ENCODE data around the gene TCF25. TPM values are rescaled to one million over a fixed set of nuclear protein-coding genes. Genes with fewer than 3 reads are reported as not detected.

The TCF25 gene
- total RNA-seq, 1 experiment from 2014 or later = 345 TPM

DNA sequence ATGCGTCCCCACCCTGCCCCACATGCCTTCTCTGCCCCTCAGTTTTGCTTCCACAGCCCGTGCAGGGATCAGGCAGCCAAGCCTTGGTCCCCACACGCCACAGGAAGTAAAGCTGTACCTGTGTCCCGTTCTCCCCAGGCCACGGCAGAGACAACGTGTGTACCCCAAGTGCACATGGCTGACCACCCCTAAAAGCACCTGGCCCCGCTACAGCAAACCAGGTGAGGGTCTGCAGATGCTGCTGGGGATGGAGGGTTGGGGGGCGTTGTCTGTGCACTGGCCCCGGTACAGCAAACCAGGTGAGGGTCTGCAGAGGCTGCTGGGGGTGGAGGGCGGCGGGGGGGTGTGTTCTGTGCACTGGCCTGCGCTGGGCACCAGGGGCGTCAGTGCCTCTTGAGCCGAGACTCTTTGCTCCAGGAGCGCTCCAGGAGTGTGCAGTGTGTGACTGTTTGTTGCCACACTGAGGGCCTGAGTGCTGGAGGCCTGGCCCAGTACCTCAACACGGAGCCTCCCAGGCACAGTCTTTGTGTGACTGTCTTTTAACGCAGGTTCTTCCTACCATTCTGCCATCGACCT, 18.8 kb downstream of the TCF25 start:
- no peak for DNase-seq (ENCODE audit: low read depth, low spot score)
- Histone ChIP-seq H3K4me1 (ENCODE audit: control insufficient read depth in 1 of 2, insufficient read depth in 2 of 2, low read length in 2 of 2) (no peaks in the 10 kb centered on the region), H2AFZ (ENCODE audit: low read depth, low read length, poor library complexity, severe bottlenecking) (no peak overlapping the region), H3K79me2 (ENCODE audit: insufficient read depth, low read length) (peaks cover 22% of the 10 kb centered on the region; the same call in 1 of the 2 replicates), H3K36me3 (ENCODE audit: control insufficient read depth in 1 of 2, insufficient read depth in 2 of 2, low read length in 2 of 2) (peaks cover 55 to 75% of the 10 kb centered on the region in 2 experiments), H3K4me3 (replicated peaks in 1 of 2; ENCODE audit: low read depth in 1 of 2, low read length in 2 of 2) (no peak overlapping the region), H3K9me3 (ENCODE audit: control insufficient read depth in 1 of 2, insufficient read depth in 1 of 2, low read depth in 1 of 2, low read length in 2 of 2) (no peaks in the 10 kb centered on the region), H3K4me2 (ENCODE audit: low read length) (no peak overlapping the region), H3K9ac (ENCODE audit: low read length) (no peak overlapping the region), H4K20me1 (ENCODE audit: insufficient read depth) (no peaks in the 10 kb centered on the region), H3K9me2 (ENCODE audit: insufficient read depth) (no peaks in the 10 kb centered on the region), H3K27ac (ENCODE audit: low read depth, low read length) (no peak overlapping the region), H3K27me3 (ENCODE audit: insufficient read depth, low read length) (no peaks in the 10 kb centered on the region)
- ChIA-PET RAD21 (ENCODE audit: low non-redundant PET in 1 of 2, low total read pairs in 2 of 2, uncharacterized antibody in 2 of 2, unreplicated experiment in 2 of 2) (no interaction called here), POLR2A (no interaction called here), CTCF (no interaction called here)
- TF ChIP-seq, protein P1, sequence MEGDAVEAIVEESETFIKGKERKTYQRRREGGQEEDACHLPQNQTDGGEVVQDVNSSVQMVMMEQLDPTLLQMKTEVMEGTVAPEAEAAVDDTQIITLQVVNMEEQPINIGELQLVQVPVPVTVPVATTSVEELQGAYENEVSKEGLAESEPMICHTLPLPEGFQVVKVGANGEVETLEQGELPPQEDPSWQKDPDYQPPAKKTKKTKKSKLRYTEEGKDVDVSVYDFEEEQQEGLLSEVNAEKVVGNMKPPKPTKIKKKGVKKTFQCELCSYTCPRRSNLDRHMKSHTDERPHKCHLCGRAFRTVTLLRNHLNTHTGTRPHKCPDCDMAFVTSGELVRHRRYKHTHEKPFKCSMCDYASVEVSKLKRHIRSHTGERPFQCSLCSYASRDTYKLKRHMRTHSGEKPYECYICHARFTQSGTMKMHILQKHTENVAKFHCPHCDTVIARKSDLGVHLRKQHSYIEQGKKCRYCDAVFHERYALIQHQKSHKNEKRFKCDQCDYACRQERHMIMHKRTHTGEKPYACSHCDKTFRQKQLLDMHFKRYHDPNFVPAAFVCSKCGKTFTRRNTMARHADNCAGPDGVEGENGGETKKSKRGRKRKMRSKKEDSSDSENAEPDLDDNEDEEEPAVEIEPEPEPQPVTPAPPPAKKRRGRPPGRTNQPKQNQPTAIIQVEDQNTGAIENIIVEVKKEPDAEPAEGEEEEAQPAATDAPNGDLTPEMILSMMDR (IDR thresholded peaks at IDR 0.05 in 2 of 3, conservative IDR thresholded peaks at IDR 0.05 in 1 of 3; ENCODE audit: borderline replicate concordance in 1 of 3, insufficient read depth in 1 of 3, low read depth in 2 of 3, low read length in 2 of 3) = no peak
- ATAC-seq = peak; percentile 59
- no TSS peak for BruUV-seq (replicated peaks)
- intact Hi-C loops (cut with micrococcal nuclease) = no loop called here

DNA sequence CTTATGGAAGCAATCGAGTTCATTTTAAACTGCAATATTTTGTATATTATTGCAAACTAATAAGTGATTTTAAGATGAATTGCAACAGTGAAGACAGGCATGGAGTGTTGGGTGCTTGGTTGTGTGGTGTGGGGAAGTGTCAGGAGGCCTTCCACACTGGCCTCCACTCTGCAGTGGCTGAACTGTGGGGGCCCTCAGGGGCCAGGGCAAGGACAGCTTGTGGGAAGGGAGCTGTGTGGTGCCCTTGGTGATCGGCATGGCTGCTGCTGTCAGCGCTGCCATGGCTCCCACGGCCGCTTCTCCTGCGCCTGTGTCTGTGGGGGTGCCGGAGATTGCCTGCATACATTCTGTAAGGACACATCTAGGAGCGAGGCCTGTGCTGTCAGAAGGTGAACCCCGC, 19.2 kb downstream of the TCF25 start:
- Histone ChIP-seq H3K9me2 (ENCODE audit: insufficient read depth) (no peaks in the 10 kb centered on the region), H3K36me3 (ENCODE audit: control insufficient read depth in 1 of 2, insufficient read depth in 2 of 2, low read length in 2 of 2) (peaks cover 55 to 72% of the 10 kb centered on the region in 2 experiments), H3K27ac (ENCODE audit: low read depth, low read length) (no peak overlapping the region), H3K4me3 (replicated peaks in 1 of 2; ENCODE audit: low read depth in 1 of 2, low read length in 2 of 2) (no peak overlapping the region), H4K20me1 (ENCODE audit: insufficient read depth) (no peaks in the 10 kb centered on the region), H3K9ac (ENCODE audit: low read length) (no peak overlapping the region), H3K4me1 (ENCODE audit: control insufficient read depth in 1 of 2, insufficient read depth in 2 of 2, low read length in 2 of 2) (no peaks in the 10 kb centered on the region), H3K9me3 (ENCODE audit: control insufficient read depth in 1 of 2, insufficient read depth in 1 of 2, low read depth in 1 of 2, low read length in 2 of 2) (no peaks in the 10 kb centered on the region), H3K4me2 (ENCODE audit: low read length) (no peak overlapping the region), H2AFZ (ENCODE audit: low read depth, low read length, poor library complexity, severe bottlenecking) (no peak overlapping the region), H3K27me3 (ENCODE audit: insufficient read depth, low read length) (no peaks in the 10 kb centered on the region), H3K79me2 (ENCODE audit: insufficient read depth, low read length) (peaks cover 18% of the 10 kb centered on the region; the same call in 1 of the 2 replicates)
- DNase-seq (ENCODE audit: low read depth, low spot score) = no peak
- POLR2A ChIA-PET = no interaction called here
- RAD21 ChIA-PET (ENCODE audit: low non-redundant PET in 1 of 2, low total read pairs in 2 of 2, uncharacterized antibody in 2 of 2, unreplicated experiment in 2 of 2) = no interaction called here
- BruUV-seq (replicated peaks) = no TSS peak
- no peak for ATAC-seq
- CTCF ChIA-PET = no interaction called here
- no peak for TF ChIP-seq POLR2A (IDR thresholded peaks at IDR 0.05; ENCODE audit: borderline replicate concordance, extremely low read depth, insufficient read depth, insufficient read length)
- TF ChIP-seq CBX3 (IDR thresholded peaks at IDR 0.05; ENCODE audit: low read depth) = no peak
- TF ChIP-seq ELF1 (IDR thresholded peaks at IDR 0.05; ENCODE audit: borderline replicate concordance, low read depth) = no peak
- TF ChIP-seq, protein P2, sequence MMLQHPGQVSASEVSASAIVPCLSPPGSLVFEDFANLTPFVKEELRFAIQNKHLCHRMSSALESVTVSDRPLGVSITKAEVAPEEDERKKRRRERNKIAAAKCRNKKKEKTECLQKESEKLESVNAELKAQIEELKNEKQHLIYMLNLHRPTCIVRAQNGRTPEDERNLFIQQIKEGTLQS (IDR thresholded peaks at IDR 0.05) = no peak
- TF ChIP-seq, protein P3, sequence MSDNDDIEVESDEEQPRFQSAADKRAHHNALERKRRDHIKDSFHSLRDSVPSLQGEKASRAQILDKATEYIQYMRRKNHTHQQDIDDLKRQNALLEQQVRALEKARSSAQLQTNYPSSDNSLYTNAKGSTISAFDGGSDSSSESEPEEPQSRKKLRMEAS (IDR thresholded peaks at IDR 0.05) = no peak
- TF ChIP-seq EGR1 (IDR thresholded peaks at IDR 0.05; ENCODE audit: low read depth) = no peak
- TF ChIP-seq EZH2 (IDR thresholded peaks at IDR 0.05) = no peak
- no peak for TF ChIP-seq SRF (IDR thresholded peaks at IDR 0.05; ENCODE audit: low read depth)
- no peak for TF ChIP-seq ZFX (IDR thresholded peaks at IDR 0.05)
- no peak for TF ChIP-seq YY1 (IDR thresholded peaks at IDR 0.05; ENCODE audit: extremely low read depth, insufficient replicate concordance, low read depth, low read length)
- no peak for TF ChIP-seq CEBPB (IDR thresholded peaks at IDR 0.05; ENCODE audit: low read depth)
- no peak for TF ChIP-seq ZNF274 (IDR thresholded peaks at IDR 0.05; ENCODE audit: low read depth, low read length)
- TF ChIP-seq, protein P4, sequence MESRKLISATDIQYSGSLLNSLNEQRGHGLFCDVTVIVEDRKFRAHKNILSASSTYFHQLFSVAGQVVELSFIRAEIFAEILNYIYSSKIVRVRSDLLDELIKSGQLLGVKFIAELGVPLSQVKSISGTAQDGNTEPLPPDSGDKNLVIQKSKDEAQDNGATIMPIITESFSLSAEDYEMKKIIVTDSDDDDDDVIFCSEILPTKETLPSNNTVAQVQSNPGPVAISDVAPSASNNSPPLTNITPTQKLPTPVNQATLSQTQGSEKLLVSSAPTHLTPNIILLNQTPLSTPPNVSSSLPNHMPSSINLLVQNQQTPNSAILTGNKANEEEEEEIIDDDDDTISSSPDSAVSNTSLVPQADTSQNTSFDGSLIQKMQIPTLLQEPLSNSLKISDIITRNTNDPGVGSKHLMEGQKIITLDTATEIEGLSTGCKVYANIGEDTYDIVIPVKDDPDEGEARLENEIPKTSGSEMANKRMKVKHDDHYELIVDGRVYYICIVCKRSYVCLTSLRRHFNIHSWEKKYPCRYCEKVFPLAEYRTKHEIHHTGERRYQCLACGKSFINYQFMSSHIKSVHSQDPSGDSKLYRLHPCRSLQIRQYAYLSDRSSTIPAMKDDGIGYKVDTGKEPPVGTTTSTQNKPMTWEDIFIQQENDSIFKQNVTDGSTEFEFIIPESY (IDR thresholded peaks at IDR 0.05; ENCODE audit: extremely low read depth, insufficient replicate concordance, low read length) = no peak
- intact Hi-C loops (cut with micrococcal nuclease) = no loop called here

Measured in HCT116 (cell line).